Measurements from ENCODE around the gene BRIP1. TPM values are rescaled to one million over a fixed set of nuclear protein-coding genes. Genes with fewer than 3 reads are reported as not detected.
"Not testable (repeated sequence)": the region's sequence is repeated elsewhere in the genome, so short reads cannot be mapped to it uniquely, and the experiment has no call there.

The BRIP1 gene
- total RNA-seq, 3 donors from 2014 or later, result 0.89 to 7.4 (median 3.2) TPM

DNA sequence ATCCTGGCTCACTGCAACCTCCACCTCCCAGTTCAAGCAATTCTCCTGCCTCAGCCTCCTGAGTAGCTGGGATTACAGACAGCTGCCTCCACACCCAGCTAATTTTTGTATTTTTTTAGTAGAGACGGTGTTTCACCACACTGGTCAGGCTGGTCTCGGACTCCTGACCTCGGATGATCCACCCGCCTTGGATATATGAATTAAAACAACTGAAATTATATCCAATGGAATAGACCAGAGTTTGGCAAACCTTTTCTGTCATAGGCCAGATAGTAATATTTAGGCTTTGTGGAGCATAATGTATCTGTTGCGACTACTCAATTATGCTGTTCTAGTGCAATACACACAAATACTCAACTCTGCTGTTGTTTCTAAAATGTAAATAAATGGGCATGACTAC lies 178.5 kb downstream of the BRIP1 start:
- intact Hi-C loops (cut with DNase I, micrococcal nuclease), result no loop called here
- ATAC-seq (no peak), DNase-seq (no peak)
- Histone ChIP-seq H3K4me1 (ENCODE audit: low read depth) (no peaks in the 10 kb centered on the region), H3K4me3 (no peak overlapping the region), H3K36me3 (ENCODE audit: low read depth) (no peaks in the 10 kb centered on the region), H3K9me3 (no peaks in the 10 kb centered on the region)
- TF ChIP-seq, protein P1, sequence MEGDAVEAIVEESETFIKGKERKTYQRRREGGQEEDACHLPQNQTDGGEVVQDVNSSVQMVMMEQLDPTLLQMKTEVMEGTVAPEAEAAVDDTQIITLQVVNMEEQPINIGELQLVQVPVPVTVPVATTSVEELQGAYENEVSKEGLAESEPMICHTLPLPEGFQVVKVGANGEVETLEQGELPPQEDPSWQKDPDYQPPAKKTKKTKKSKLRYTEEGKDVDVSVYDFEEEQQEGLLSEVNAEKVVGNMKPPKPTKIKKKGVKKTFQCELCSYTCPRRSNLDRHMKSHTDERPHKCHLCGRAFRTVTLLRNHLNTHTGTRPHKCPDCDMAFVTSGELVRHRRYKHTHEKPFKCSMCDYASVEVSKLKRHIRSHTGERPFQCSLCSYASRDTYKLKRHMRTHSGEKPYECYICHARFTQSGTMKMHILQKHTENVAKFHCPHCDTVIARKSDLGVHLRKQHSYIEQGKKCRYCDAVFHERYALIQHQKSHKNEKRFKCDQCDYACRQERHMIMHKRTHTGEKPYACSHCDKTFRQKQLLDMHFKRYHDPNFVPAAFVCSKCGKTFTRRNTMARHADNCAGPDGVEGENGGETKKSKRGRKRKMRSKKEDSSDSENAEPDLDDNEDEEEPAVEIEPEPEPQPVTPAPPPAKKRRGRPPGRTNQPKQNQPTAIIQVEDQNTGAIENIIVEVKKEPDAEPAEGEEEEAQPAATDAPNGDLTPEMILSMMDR (IDR thresholded peaks at IDR 0.05), result no peak

- no peak for ATAC-seq
Observed at GRCh38 chr17:61684172-61684571, 179.2 kb downstream of the BRIP1 start.

DNA sequence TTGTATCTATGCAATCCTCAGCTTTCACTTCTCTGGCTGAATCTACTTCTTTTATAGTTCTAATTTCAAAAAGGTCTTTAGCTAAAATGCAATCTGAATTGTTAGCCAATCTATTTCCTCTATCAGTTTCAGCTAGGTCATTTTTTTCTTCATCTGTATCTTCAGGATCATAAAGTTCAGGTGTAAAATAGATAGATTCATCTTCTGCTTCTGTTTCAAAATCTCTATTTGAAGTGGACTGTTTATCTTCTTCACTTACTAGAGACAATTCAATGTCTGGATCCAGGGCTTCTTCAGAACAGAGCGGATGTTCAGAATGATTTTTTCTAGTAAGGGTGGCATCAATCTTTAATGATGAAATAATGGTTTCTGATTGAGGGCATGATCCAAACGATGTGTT lies 179.9 kb downstream of the BRIP1 start:
- intact Hi-C loops (cut with DNase I, micrococcal nuclease), result no loop called here
- no peaks in the 10 kb centered on the region for H3K9me3 ChIP-seq
- TF ChIP-seq, protein P1 (IDR thresholded peaks at IDR 0.05), result no peak
- no peaks in the 10 kb centered on the region for H3K36me3 ChIP-seq (ENCODE audit: low read depth)
- H3K4me1 ChIP-seq (ENCODE audit: low read depth), result no peaks in the 10 kb centered on the region
- no peak for ATAC-seq
- no peak overlapping the region for H3K4me3 ChIP-seq
- no peak for DNase-seq

More at GRCh38 chr17:61684172-61684571, 179.2 kb downstream of the BRIP1 start:
- H3K9me3 ChIP-seq, result no peaks in the 10 kb centered on the region
- H3K36me3 ChIP-seq (ENCODE audit: low read depth), result no peaks in the 10 kb centered on the region
- TF ChIP-seq, protein P1 (IDR thresholded peaks at IDR 0.05), result no peak
- intact Hi-C loops (cut with DNase I, micrococcal nuclease), result no loop called here
- no peak overlapping the region for H3K4me3 ChIP-seq
- no peak for DNase-seq
- no peaks in the 10 kb centered on the region for H3K4me1 ChIP-seq (ENCODE audit: low read depth)

GRCh38 chr17:61680921-61681320 lies 182.4 kb downstream of the BRIP1 start:
- DNase-seq (no peak), ATAC-seq (no peak)
- intact Hi-C loops (cut with DNase I, micrococcal nuclease), result no loop called here
- H3K36me3 ChIP-seq (ENCODE audit: low read depth), result no peaks in the 10 kb centered on the region
- no peaks in the 10 kb centered on the region for H3K4me1 ChIP-seq (ENCODE audit: low read depth)
- no peaks in the 10 kb centered on the region for H3K9me3 ChIP-seq
- TF ChIP-seq, protein P1 (IDR thresholded peaks at IDR 0.05), result no peak
- H3K4me3 ChIP-seq, result no peak overlapping the region

GRCh38 chr17:61678339-61678738 lies 185.0 kb downstream of the BRIP1 start:
- DNase-seq (no peak), ATAC-seq (no peak)
- no peaks in the 10 kb centered on the region for H3K9me3 ChIP-seq
- H3K4me1 ChIP-seq (ENCODE audit: low read depth), result no peaks in the 10 kb centered on the region
- TF ChIP-seq, protein P1 (IDR thresholded peaks at IDR 0.05), result no peak
- H3K36me3 ChIP-seq (ENCODE audit: low read depth), result no peaks in the 10 kb centered on the region
- intact Hi-C loops (cut with DNase I, micrococcal nuclease), result no loop called here
- H3K4me3 ChIP-seq, result no peak overlapping the region

DNA sequence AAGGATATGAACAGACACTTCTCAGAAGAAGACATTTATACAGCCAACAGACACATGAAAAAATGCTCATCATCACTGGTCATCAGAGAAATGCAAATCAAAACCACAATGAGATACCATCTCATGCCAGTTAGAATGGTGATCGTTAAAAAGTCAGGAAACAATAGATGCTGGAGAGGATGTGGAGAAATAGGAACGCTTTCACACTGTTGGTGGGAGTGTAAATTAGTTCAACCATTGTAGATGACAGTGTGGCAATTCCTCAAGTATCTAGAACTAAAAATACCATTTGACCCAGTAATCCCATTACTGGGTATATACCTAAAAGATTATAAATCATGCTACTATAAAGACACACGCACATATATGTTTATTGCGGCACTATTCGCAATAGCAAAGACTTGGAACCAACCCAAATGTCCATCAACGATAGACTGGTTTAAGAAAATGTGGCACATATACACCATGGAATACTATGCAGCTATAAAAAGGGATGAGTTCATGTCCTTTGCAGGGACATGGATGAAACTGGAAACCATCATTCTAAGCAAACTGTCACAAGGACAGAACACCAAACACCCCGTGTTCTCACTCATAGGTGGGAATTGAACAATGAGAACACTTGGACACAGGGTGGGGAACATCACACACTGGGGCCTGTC lies 186.0 kb downstream of the BRIP1 start:
- H3K4me3 ChIP-seq; H3K9me3 ChIP-seq; ATAC-seq; H3K36me3 ChIP-seq (ENCODE audit: low read depth); intact Hi-C loops (cut with DNase I, micrococcal nuclease); DNase-seq; H3K4me1 ChIP-seq (ENCODE audit: low read depth): not testable (repeated sequence)

DNA sequence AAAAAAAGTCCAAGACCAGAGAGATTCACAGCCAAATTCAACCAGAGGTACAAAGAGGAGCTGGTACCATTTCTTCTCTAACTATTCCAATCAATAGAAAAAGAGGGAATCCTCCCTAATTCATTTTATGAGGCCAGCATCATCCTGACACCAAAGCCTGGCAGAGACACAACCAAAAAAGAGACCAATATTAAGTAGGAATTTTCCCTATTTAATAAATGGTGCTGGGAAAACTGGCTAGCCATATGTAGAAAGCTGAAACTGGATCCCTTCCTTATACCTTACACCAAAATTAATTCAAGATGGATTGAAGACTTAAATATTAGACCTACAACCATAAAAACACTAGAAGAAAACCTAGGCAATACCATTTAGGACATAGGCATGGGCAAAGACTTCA lies 186.8 kb downstream of the BRIP1 start:
- H3K4me3 ChIP-seq; intact Hi-C loops (cut with DNase I, micrococcal nuclease); DNase-seq; H3K36me3 ChIP-seq (ENCODE audit: low read depth); H3K4me1 ChIP-seq (ENCODE audit: low read depth); ATAC-seq; H3K9me3 ChIP-seq: not testable (repeated sequence)

- H3K4me1 ChIP-seq (ENCODE audit: low read depth); DNase-seq; H3K4me3 ChIP-seq; H3K9me3 ChIP-seq; intact Hi-C loops (cut with DNase I, micrococcal nuclease); ATAC-seq; H3K36me3 ChIP-seq (ENCODE audit: low read depth): not testable (repeated sequence)
Observed at GRCh38 chr17:61674609-61675008, 188.7 kb downstream of the BRIP1 start.

DNA sequence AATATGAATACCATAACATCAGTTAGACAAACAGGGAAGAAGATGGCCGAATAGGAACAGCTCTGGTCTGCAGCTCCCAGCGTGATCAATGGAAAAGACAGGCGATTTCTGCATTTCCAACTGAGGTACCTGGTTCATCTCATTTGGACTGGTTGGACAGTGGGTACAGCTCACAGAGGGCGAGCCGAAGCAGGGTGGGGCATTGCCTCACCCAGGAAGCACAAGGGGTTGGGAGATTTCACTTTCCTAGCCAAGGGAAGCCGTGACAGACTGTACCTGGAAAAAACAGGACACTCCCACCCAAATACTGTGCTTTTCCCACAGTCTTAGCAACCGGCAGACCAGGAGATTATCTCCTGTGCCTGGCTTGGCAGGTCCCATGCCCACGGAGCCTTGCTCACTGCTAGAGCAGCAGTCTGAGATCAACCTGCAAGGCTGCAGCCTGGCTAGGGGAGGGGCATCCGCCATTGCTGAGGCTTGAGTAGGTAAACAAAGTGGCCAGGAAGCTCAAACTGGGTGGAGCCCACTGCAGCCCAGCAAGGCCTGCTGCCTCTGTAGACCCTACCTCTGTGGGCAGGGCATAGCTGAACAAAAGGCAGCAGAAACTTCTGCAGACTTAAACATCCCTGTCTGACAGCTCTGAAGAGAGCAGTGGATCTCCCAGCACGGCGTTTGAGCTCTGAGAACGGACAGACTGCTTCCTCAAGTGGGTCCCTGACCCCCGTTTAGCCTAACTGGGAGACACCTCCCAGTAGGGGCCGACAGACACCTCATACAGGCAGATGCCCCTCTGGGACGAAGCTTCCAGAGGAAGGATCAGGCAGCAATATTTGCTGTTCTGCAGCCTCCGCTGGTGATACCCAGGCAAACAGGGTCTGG lies 190.1 kb downstream of the BRIP1 start:
- DNase-seq, result peak; percentile 19 to 49 (median 43)

More for the DNA sequence above, 190.1 kb downstream of the BRIP1 start:
- intact Hi-C loops (cut with DNase I, micrococcal nuclease); H3K9me3 ChIP-seq; ATAC-seq; H3K36me3 ChIP-seq (ENCODE audit: low read depth); H3K4me1 ChIP-seq (ENCODE audit: low read depth); H3K4me3 ChIP-seq: not testable (repeated sequence)

Data from mucosa of descending colon (tissue), 3 donors.